ENCODE results near the gene PTPA. TPM values are rescaled to one million over a fixed set of nuclear protein-coding genes. Genes with fewer than 3 reads are reported as not detected.

PTPA gene
- total and polyA plus RNA-seq, 2 donors (not counting 1 experiment from before 2014, with no cell fraction given): 35.0 to 73.9 TPM

DNA sequence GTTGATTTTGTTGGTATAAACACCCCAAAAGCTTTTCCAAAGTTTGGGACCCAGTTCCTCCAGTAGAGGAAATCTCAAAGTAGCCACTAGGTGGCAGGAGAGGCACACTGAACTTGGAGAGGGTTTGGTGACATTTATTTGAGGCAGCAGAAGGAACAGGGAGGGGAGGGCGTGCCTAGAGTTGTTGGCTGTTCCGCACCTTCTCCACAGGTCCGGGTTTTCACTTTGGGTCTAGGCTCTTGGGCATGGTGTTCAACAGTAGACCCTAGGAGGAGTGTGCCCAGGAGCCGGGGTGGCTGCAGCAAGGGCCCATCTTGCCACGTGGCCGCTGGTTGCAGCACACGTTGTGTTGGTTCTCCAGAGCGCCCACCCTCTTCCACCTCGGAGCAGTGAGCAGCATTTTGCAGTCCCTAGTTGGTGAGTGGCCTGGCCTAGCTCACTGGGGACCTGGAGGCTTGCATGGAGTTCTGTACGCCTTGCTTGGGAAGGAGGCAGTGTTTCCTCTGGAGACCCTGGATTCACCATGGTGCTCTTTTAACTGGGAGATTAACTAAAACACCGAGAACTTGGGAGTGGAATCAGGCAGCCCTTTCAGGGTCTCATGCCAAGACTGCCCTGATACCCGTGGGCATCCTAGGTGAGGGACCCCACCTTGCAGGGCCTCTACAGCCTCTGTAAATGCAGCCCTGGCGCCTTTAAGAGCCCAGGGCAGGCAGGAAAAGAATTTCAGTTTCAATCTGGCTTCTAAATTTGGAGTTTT is 28.2 kb downstream of the PTPA start:
- peaks cover 0 to 51% of the 10 kb centered on the region in 2 experiments for H3K36me3 ChIP-seq (replicated peaks in 1 of 2; ENCODE audit: control extremely low read depth in 1 of 2, control insufficient read depth in 1 of 2, extremely low read depth in 1 of 2, insufficient read depth in 2 of 2, low read length in 1 of 2)
- no peaks in the 10 kb centered on the region for H3K27me3 ChIP-seq (replicated peaks in 1 of 4; ENCODE audit: control extremely low read depth in 1 of 4, control insufficient read depth in 3 of 4, insufficient read depth in 4 of 4, low read length in 3 of 4)
- peak; percentile 88 for DNase-seq
- H3K9me3 Mint-ChIP-seq (ENCODE audit: insufficient read depth): no peaks in the 10 kb centered on the region
- H3K79me2 ChIP-seq (ENCODE audit: control insufficient read depth, insufficient read depth, low read length): peaks cover 29% of the 10 kb centered on the region
- H3K4me1 ChIP-seq (ENCODE audit: control insufficient read depth in 2 of 2, insufficient read depth in 2 of 2, low read length in 2 of 2): peaks cover 43 to 50% of the 10 kb centered on the region in 2 donors
- peak overlapping the region; percentile 97 to 100 for H3K27ac ChIP-seq (ENCODE audit: low read length in 2 of 2)
- no peaks in the 10 kb centered on the region for H3K9me3 ChIP-seq (ENCODE audit: control extremely low read depth in 1 of 3, control insufficient read depth in 2 of 3, insufficient read depth in 1 of 3, low read length in 2 of 3)
- H3K27ac Mint-ChIP-seq: peak overlapping the region; percentile 94
- H3K4me3 Mint-ChIP-seq: peak overlapping the region; percentile 90
- ChIA-PET CTCF (interaction anchor here (0.5 to 18.9 kb wide), 40 partner anchors 9 to 989 kb away, joined by 3 to 382 read pairs (median 4); partner anchors contain the start of genes C9orf50, CRAT, IER5L and NTMT1), POLR2A (interaction anchor here (0.5 to 2.6 kb wide), 13 partner anchors 26 to 768 kb away, joined by 3 to 22 read pairs (median 6); partner anchors contain the start of genes CRAT, IER5L, NTMT1 and PTPA)
- H3K27me3 Mint-ChIP-seq: no peaks in the 10 kb centered on the region
- peak overlapping the region; percentile 94 for H3K4me2 ChIP-seq (replicated peaks; ENCODE audit: low read depth, low read length, poor library complexity, severe bottlenecking)
- peak overlapping the region; percentile 43 to 64 (median 57) for H3K4me3 ChIP-seq (ENCODE audit: control extremely low read depth in 1 of 5, extremely low read depth in 1 of 5, insufficient read depth in 1 of 5, low read depth in 2 of 5, low read length in 4 of 5)
- TF ChIP-seq, protein P1, sequence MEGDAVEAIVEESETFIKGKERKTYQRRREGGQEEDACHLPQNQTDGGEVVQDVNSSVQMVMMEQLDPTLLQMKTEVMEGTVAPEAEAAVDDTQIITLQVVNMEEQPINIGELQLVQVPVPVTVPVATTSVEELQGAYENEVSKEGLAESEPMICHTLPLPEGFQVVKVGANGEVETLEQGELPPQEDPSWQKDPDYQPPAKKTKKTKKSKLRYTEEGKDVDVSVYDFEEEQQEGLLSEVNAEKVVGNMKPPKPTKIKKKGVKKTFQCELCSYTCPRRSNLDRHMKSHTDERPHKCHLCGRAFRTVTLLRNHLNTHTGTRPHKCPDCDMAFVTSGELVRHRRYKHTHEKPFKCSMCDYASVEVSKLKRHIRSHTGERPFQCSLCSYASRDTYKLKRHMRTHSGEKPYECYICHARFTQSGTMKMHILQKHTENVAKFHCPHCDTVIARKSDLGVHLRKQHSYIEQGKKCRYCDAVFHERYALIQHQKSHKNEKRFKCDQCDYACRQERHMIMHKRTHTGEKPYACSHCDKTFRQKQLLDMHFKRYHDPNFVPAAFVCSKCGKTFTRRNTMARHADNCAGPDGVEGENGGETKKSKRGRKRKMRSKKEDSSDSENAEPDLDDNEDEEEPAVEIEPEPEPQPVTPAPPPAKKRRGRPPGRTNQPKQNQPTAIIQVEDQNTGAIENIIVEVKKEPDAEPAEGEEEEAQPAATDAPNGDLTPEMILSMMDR (IDR thresholded peaks at IDR 0.05): peak; percentile 94
- TF ChIP-seq EZH2 (IDR thresholded peaks at IDR 0.05; ENCODE audit: borderline replicate concordance, insufficient read depth, low read depth, low read length, poor library complexity, severe bottlenecking): no peak
- peak overlapping the region; percentile 66 for H3K9ac ChIP-seq (ENCODE audit: low read length)
- WGBS (ENCODE audit: insufficient coverage): 18% methylated on average over 11 of the region's 13 CpGs
- H4K20me1 ChIP-seq (ENCODE audit: control insufficient read depth, insufficient read depth, low read length, poor library complexity, severe bottlenecking): peaks cover 8% of the 10 kb centered on the region
- H3K4me1 Mint-ChIP-seq: peaks cover 47% of the 10 kb centered on the region
- ATAC-seq (ENCODE audit: low read depth): peak; percentile 41
- peak overlapping the region; percentile 79 for H2AFZ ChIP-seq (ENCODE audit: insufficient read depth, low read depth, low read length, poor library complexity, severe bottlenecking)
- intact Hi-C loops (cut with micrococcal nuclease): loop anchor here (1.0 to 2.0 kb wide), 4 partner anchors 39 to 503 kb away; partner anchors contain the start of genes ASB6, DOLPP1 and IER5L
